ENCODE results near the gene PTBP3. TPM values are rescaled to one million over a fixed set of nuclear protein-coding genes. Genes with fewer than 3 reads are reported as not detected.

Gene PTBP3
- total RNA-seq, 1 donor from 2014 or later: 58.9 TPM

- Histone ChIP-seq H3K4me1 (peaks cover 25% of the 10 kb centered on the region), H3K27me3 (no peaks in the 10 kb centered on the region), H3K36me3 (no peaks in the 10 kb centered on the region), H3K27ac (peak overlapping the region; percentile 89), H3K9me3 (no peaks in the 10 kb centered on the region), H3K4me3 (peak overlapping the region; percentile 77 to 81)
- intact Hi-C loops (cut with DNase I): loop anchor here (5.0 to 10.0 kb wide), 2 partner anchors 157 to 440 kb away; partner anchors contain the start of genes SUSD1 and UGCG
- DNase-seq (ENCODE audit: extremely low spot score in 2 of 2): no peak
- no peak for TF ChIP-seq POLR2A (IDR thresholded peaks at IDR 0.05)
- TF ChIP-seq POLR2AphosphoS5 (IDR thresholded peaks at IDR 0.05; ENCODE audit: insufficient read depth in 1 of 2, low read depth in 1 of 2): no peak
- TF ChIP-seq CTCF (IDR thresholded peaks at IDR 0.05): no peak
Measured at GRCh38 chr9:112334432-112334841, 1.0 kb upstream of the PTBP3 start.

GRCh38 chr9:112333639-112334431, 416 bp upstream of the PTBP3 start:
- H3K36me3 ChIP-seq: no peaks in the 10 kb centered on the region
- TF ChIP-seq CTCF (IDR thresholded peaks at IDR 0.05) (peak in 2 of 3 experiments; percentile 58 to 71), POLR2A (IDR thresholded peaks at IDR 0.05) (peak in 1 of 2 donors; percentile 6), POLR2AphosphoS5 (IDR thresholded peaks at IDR 0.05; ENCODE audit: insufficient read depth in 1 of 2, low read depth in 1 of 2) (no peak)
- peak overlapping the region; percentile 77 to 81 for H3K4me3 ChIP-seq
- peaks cover 31% of the 10 kb centered on the region for H3K4me1 ChIP-seq
- H3K27ac ChIP-seq: peak overlapping the region; percentile 99
- DNase-seq (ENCODE audit: extremely low spot score in 2 of 2): peak in 1 of 2 donors; percentile 92
- H3K27me3 ChIP-seq: no peaks in the 10 kb centered on the region
- intact Hi-C loops (cut with DNase I): loop anchor here (5.0 to 10.0 kb wide), 2 partner anchors 157 to 439 kb away; partner anchors contain the start of genes SUSD1 and UGCG
- H3K9me3 ChIP-seq: no peaks in the 10 kb centered on the region

- H3K27ac ChIP-seq: peak overlapping the region; percentile 99
- intact Hi-C loops (cut with DNase I): loop anchor here (5.0 to 10.0 kb wide), 2 partner anchors 155 to 438 kb away; partner anchors contain the start of genes SUSD1 and UGCG
- no peak for DNase-seq (ENCODE audit: extremely low spot score in 2 of 2)
- no peaks in the 10 kb centered on the region for H3K9me3 ChIP-seq
- no peaks in the 10 kb centered on the region for H3K27me3 ChIP-seq
- H3K4me3 ChIP-seq: peak overlapping the region; percentile 77 to 81
- TF ChIP-seq CTCF (IDR thresholded peaks at IDR 0.05): no peak
- TF ChIP-seq POLR2A (IDR thresholded peaks at IDR 0.05): no peak
- no peak for TF ChIP-seq POLR2AphosphoS5 (IDR thresholded peaks at IDR 0.05; ENCODE audit: insufficient read depth in 1 of 2, low read depth in 1 of 2)
- H3K36me3 ChIP-seq: no peaks in the 10 kb centered on the region
- peaks cover 43% of the 10 kb centered on the region for H3K4me1 ChIP-seq
Measured at GRCh38 chr9:112332674-112332976, 794 bp downstream of the PTBP3 start.

- intact Hi-C loops (cut with DNase I): loop anchor here (5.0 to 10.0 kb wide), 2 partner anchors 155 to 437 kb away; partner anchors contain the start of genes SUSD1 and UGCG
- Histone ChIP-seq H3K27me3 (no peaks in the 10 kb centered on the region), H3K9me3 (no peaks in the 10 kb centered on the region), H3K4me3 (peak overlapping the region; percentile 77 to 81), H3K36me3 (no peaks in the 10 kb centered on the region), H3K27ac (peak overlapping the region; percentile 99), H3K4me1 (peaks cover 47% of the 10 kb centered on the region)
- TF ChIP-seq CTCF (IDR thresholded peaks at IDR 0.05) (no peak), POLR2AphosphoS5 (IDR thresholded peaks at IDR 0.05; ENCODE audit: insufficient read depth in 1 of 2, low read depth in 1 of 2) (no peak), POLR2A (IDR thresholded peaks at IDR 0.05) (no peak)
- DNase-seq (ENCODE audit: extremely low spot score in 2 of 2): no peak
Measured at GRCh38 chr9:112332214-112332613, 1.2 kb downstream of the PTBP3 start.

GRCh38 chr9:112331674-112331952, 1.8 kb downstream of the PTBP3 start:
- no peak for DNase-seq (ENCODE audit: extremely low spot score in 2 of 2)
- peak overlapping the region; percentile 4 to 81 for H3K4me3 ChIP-seq
- TF ChIP-seq CTCF (IDR thresholded peaks at IDR 0.05): no peak
- TF ChIP-seq POLR2A (IDR thresholded peaks at IDR 0.05): no peak
- TF ChIP-seq POLR2AphosphoS5 (IDR thresholded peaks at IDR 0.05; ENCODE audit: insufficient read depth in 1 of 2, low read depth in 1 of 2): no peak
- no peaks in the 10 kb centered on the region for H3K36me3 ChIP-seq
- no peaks in the 10 kb centered on the region for H3K9me3 ChIP-seq
- peaks cover 53% of the 10 kb centered on the region for H3K4me1 ChIP-seq
- H3K27me3 ChIP-seq: no peaks in the 10 kb centered on the region
- H3K27ac ChIP-seq: peak overlapping the region; percentile 14
- intact Hi-C loops (cut with DNase I): loop anchor here (5.0 to 10.0 kb wide), 2 partner anchors 154 to 437 kb away; partner anchors contain the start of genes SUSD1 and UGCG

All from vagina (tissue), 2 donors.